H9 (cell line): ENCODE data around the gene UVRAG. TPM values are rescaled to one million over a fixed set of nuclear protein-coding genes. Genes with fewer than 3 reads are reported as not detected.
"Not testable (repeated sequence)": the region's sequence is repeated elsewhere in the genome, so short reads cannot be mapped to it uniquely, and the experiment has no call there.

Experiments
- DNase-seq: peaks from one replicate; pipeline ENCODE4 v3.0.0-alpha.2; 2017
- H2AFZ ChIP-seq: one replicate; pipeline ENCODE4 v1.6.1; 2013; ENCODE audit warnings: mild to moderate bottlenecking, low read length, control low read depth, moderate library complexity
- H2AK5ac ChIP-seq: 2 replicates; pipeline ENCODE4 v1.6.1; 2013; ENCODE audit warnings: low read length, control low read depth, mixed read lengths; ENCODE audit not compliant: insufficient read length
- H2BK120ac ChIP-seq: one replicate; pipeline ENCODE4 v1.6.1; 2013; ENCODE audit warnings: low read depth, mild to moderate bottlenecking, low read length, control low read depth, inconsistent platforms; ENCODE audit not compliant: poor library complexity, severe bottlenecking
- H2BK12ac ChIP-seq: 2 replicates; pipeline ENCODE4 v1.6.1; 2013; ENCODE audit warnings: low read length, control low read depth, mixed read lengths, low read depth; ENCODE audit not compliant: insufficient read length
- H2BK15ac ChIP-seq: 2 replicates; pipeline ENCODE4 v1.6.1; 2013; ENCODE audit warnings: low read depth, low read length, control low read depth
- H2BK20ac ChIP-seq: one replicate; pipeline ENCODE4 v1.6.1; 2013; ENCODE audit warnings: low read depth, mild to moderate bottlenecking, low read length, control low read depth, inconsistent platforms; ENCODE audit not compliant: poor library complexity, severe bottlenecking
- H2BK5ac ChIP-seq: 2 replicates; pipeline ENCODE4 v1.6.1; 2013; ENCODE audit warnings: low read length, control low read depth, mixed read lengths; ENCODE audit not compliant: insufficient read length
- H3K14ac ChIP-seq: 2 replicates; pipeline ENCODE4 v1.6.1; 2013; ENCODE audit warnings: low read length, control low read depth; ENCODE audit not compliant: insufficient read depth
- H3K18ac ChIP-seq: 2 replicates; pipeline ENCODE4 v1.6.1; 2013; ENCODE audit warnings: low read depth, mild to moderate bottlenecking, mixed read lengths, low read length, control low read depth; ENCODE audit not compliant: insufficient read length
- H3K23ac ChIP-seq: 2 replicates; pipeline ENCODE4 v1.6.1; 2013; ENCODE audit warnings: low read length, control low read depth, mixed read lengths, low read depth; ENCODE audit not compliant: insufficient read length
- H3K23me2 ChIP-seq: 2 replicates; pipeline ENCODE4 v1.6.1; 2013; ENCODE audit warnings: low read depth, mild to moderate bottlenecking, mixed read lengths, low read length, control low read depth; ENCODE audit not compliant: insufficient read length, poor library complexity, severe bottlenecking
- H3K27ac ChIP-seq: 2 replicates; pipeline ENCODE4 v1.5.1; 2013; ENCODE audit warnings: low read length, control low read depth, mixed read lengths, low read depth; ENCODE audit not compliant: insufficient read length
- H3K27me3 ChIP-seq: 2 replicates; pipeline ENCODE4 v1.6.1; 2013; ENCODE audit warnings: low read length, control low read depth, inconsistent platforms; ENCODE audit not compliant: insufficient read depth
- H3K4ac ChIP-seq: 2 replicates; pipeline ENCODE4 v1.6.1; 2013; ENCODE audit warnings: low read depth, mild to moderate bottlenecking, control low read depth, inconsistent platforms, low read length, moderate library complexity
- H3K4me1 ChIP-seq: 2 replicates; pipeline ENCODE4 v1.6.1; 2013; ENCODE audit warnings: low read length, control low read depth, inconsistent platforms; ENCODE audit not compliant: insufficient read depth
- H3K4me2 ChIP-seq: 2 replicates; pipeline ENCODE4 v1.6.1; 2013; ENCODE audit warnings: low read length, control low read depth, mixed read lengths; ENCODE audit not compliant: insufficient read length, insufficient read depth
- H3K56ac ChIP-seq: 2 replicates; pipeline ENCODE4 v1.6.1; 2013; ENCODE audit warnings: low read depth, mild to moderate bottlenecking, mixed read lengths, low read length, control low read depth; ENCODE audit not compliant: insufficient read length
- H3K79me1 ChIP-seq: 2 replicates; pipeline ENCODE4 v1.6.1; 2013; ENCODE audit warnings: low read depth, mild to moderate bottlenecking, moderate library complexity, low read length, control low read depth, inconsistent platforms; ENCODE audit not compliant: insufficient read depth, poor library complexity, severe bottlenecking
- H3K79me2 ChIP-seq: 2 replicates; pipeline ENCODE4 v1.6.1; 2013; ENCODE audit warnings: low read length, control low read depth, inconsistent platforms; ENCODE audit not compliant: insufficient read depth
- H3K9ac ChIP-seq: 2 replicates; pipeline ENCODE4 v1.6.1; 2013; ENCODE audit warnings: low read length, control low read depth, mixed read lengths; ENCODE audit not compliant: insufficient read length; ENCODE audit errors: extremely low read depth
- H3K9me3 ChIP-seq: one replicate; pipeline ENCODE4 v1.6.1; 2013; ENCODE audit warnings: low read depth, low read length, inconsistent platforms; ENCODE audit not compliant: control insufficient read depth
- H3T11ph ChIP-seq: one replicate; pipeline ENCODE4 v1.6.1; 2013; ENCODE audit warnings: mild to moderate bottlenecking, low read length, control low read depth, inconsistent platforms
- H4K20me1 ChIP-seq: one replicate; pipeline ENCODE4 v1.6.1; 2013; ENCODE audit not compliant: control insufficient read depth, insufficient read length, insufficient read depth
- H4K5ac ChIP-seq: 2 replicates; pipeline ENCODE4 v1.6.1; 2013; ENCODE audit warnings: low read depth, mild to moderate bottlenecking, mixed read lengths, low read length, control low read depth; ENCODE audit not compliant: insufficient read length
- H4K8ac ChIP-seq: replicated peaks from 2 replicates; pipeline ENCODE4 v1.6.1; 2013; ENCODE audit warnings: low read length, control low read depth, mixed read lengths, low read depth; ENCODE audit not compliant: insufficient read length
- H4K91ac ChIP-seq: 2 replicates; pipeline ENCODE4 v1.6.1; 2013; ENCODE audit warnings: low read depth, mild to moderate bottlenecking, moderate library complexity, mixed read lengths, low read length, control low read depth; ENCODE audit not compliant: insufficient read length
- H3K27ac Mint-ChIP-seq, 3 experiments: 2 replicates in 2 of 3; 3 replicates in 1 of 3; pipeline ENCODE4 v1.8.0; 2020 to 2021; ENCODE audit warnings: mixed read lengths in 3 of 3, mild to moderate bottlenecking in 1 of 3, moderate library complexity in 1 of 3
- H3K27me3 Mint-ChIP-seq: 2 replicates; pipeline ENCODE4 v1.8.0; 2021; ENCODE audit warnings: low read depth, mild to moderate bottlenecking, moderate library complexity, mixed read lengths
- H3K36me3 Mint-ChIP-seq, 3 experiments: 2 replicates in 2 of 3; 3 replicates in 1 of 3; pipeline ENCODE4 v1.8.0; 2020 to 2021; ENCODE audit warnings: low read depth in 3 of 3, mixed read lengths in 3 of 3; ENCODE audit not compliant: insufficient read depth in 1 of 3
- H3K4me1 Mint-ChIP-seq, 2 experiments: 2 replicates each; pipeline ENCODE4 v1.8.0; 2020; ENCODE audit warnings: mixed read lengths in 2 of 2
- H3K4me3 Mint-ChIP-seq, 2 experiments: 2 replicates in 1 of 2; 3 replicates in 1 of 2; pipeline ENCODE4 v1.8.0; 2020 to 2021; ENCODE audit warnings: mild to moderate bottlenecking in 2 of 2, mixed read lengths in 2 of 2, moderate library complexity in 1 of 2
- H3K9me3 Mint-ChIP-seq, 2 experiments: 2 replicates in 1 of 2; 3 replicates in 1 of 2; pipeline ENCODE4 v1.8.0; 2020; ENCODE audit warnings: mild to moderate bottlenecking in 2 of 2, mixed read lengths in 2 of 2, moderate library complexity in 1 of 2
- CTCF ChIP-seq: fragments of 200-600 bp; sonication (generic); conservative IDR thresholded peaks from 3 replicates; pipeline ENCODE4 v1.8.0; 2021; ENCODE audit warnings: antibody characterized with exemption, mild to moderate bottlenecking
- WGBS: extraction: QIAGEN DNeasy Blood & Tissue Kit; methylation state at CpG from one replicate; pipeline ENCODE4 v1.1.7; 2013; ENCODE audit warnings: missing lambda C conversion rate, low lambda C conversion rate, mixed read lengths; ENCODE audit not compliant: insufficient read length; ENCODE audit errors: extremely low coverage; 5-methylcytosine and 5-hydroxymethylcytosine counted together
- total RNA-seq: library from RNA; stranded (reverse); gene quantifications from 2 replicates; pipeline ENCODE4 v1.2.1, GENCODE V29; 2021

UVRAG gene
- total RNA-seq, 1 experiment from 2014 or later, result 18.5 TPM

GRCh38 chr11:75852406-75853017, 37.5 kb downstream of the UVRAG start:
- Mint-ChIP-seq H3K9me3 (no peaks in the 10 kb centered on the region), H3K4me1 (peaks cover 3% of the 10 kb centered on the region in 2 experiments; a peak in 2 of 4 replicates), H3K27ac (no peak overlapping the region), H3K36me3 (peaks cover 0 to 2% (median 0%) of the 10 kb centered on the region in 3 experiments; a peak in 2 of 7 replicates), H3K27me3 (no peaks in the 10 kb centered on the region), H3K4me3 (no peak overlapping the region)
- no peak overlapping the region for H2BK20ac ChIP-seq
- no peak for DNase-seq
- no peak overlapping the region for H3K56ac ChIP-seq
- H3K9ac ChIP-seq, result no peak overlapping the region
- no peaks in the 10 kb centered on the region for H3K4me1 ChIP-seq
- H3K4me2 ChIP-seq, result no peak overlapping the region
- H2AK5ac ChIP-seq, result no peak overlapping the region
- no peak overlapping the region for H2BK12ac ChIP-seq
- H3K9me3 ChIP-seq, result no peaks in the 10 kb centered on the region
- H3K23me2 ChIP-seq, result no peaks in the 10 kb centered on the region
- H4K8ac ChIP-seq, result no peak overlapping the region
- no peak for TF ChIP-seq CTCF
- H3T11ph ChIP-seq, result no peak overlapping the region
- H3K14ac ChIP-seq, result no peak overlapping the region
- H4K20me1 ChIP-seq, result no peaks in the 10 kb centered on the region
- no peak overlapping the region for H3K4ac ChIP-seq
- no peak overlapping the region for H2AFZ ChIP-seq
- H3K18ac ChIP-seq, result no peak overlapping the region
- no peak overlapping the region for H2BK15ac ChIP-seq
- H4K91ac ChIP-seq, result no peak overlapping the region
- H3K27me3 ChIP-seq, result no peaks in the 10 kb centered on the region
- H2BK5ac ChIP-seq, result no peak overlapping the region
- H3K79me1 ChIP-seq, result peaks cover 4% of the 10 kb centered on the region
- H3K27ac ChIP-seq, result no peak overlapping the region
- H2BK120ac ChIP-seq, result no peak overlapping the region
- H3K23ac ChIP-seq, result no peak overlapping the region
- H4K5ac ChIP-seq, result no peak overlapping the region
- peaks cover 2% of the 10 kb centered on the region; the same call in 1 of the 2 replicates for H3K79me2 ChIP-seq
- WGBS, result no CpG with 5 or more reads among the region's 5 CpGs

- H2AK5ac ChIP-seq, H3K23ac ChIP-seq, H3K9ac ChIP-seq, H3K56ac ChIP-seq, H3K79me1 ChIP-seq, H3K4me2 ChIP-seq, H4K5ac ChIP-seq, H3T11ph ChIP-seq, H3K4ac ChIP-seq, H4K91ac ChIP-seq, H3K4me3 Mint-ChIP-seq, DNase-seq, H3K4me1 ChIP-seq, H2BK120ac ChIP-seq, H3K79me2 ChIP-seq, H3K36me3 Mint-ChIP-seq, H2BK20ac ChIP-seq, H2BK5ac ChIP-seq, H3K27me3 ChIP-seq, H3K23me2 ChIP-seq, H3K27me3 Mint-ChIP-seq, H2BK15ac ChIP-seq, H4K8ac ChIP-seq, H3K9me3 ChIP-seq, H3K9me3 Mint-ChIP-seq, H3K14ac ChIP-seq, H3K27ac ChIP-seq, H3K27ac Mint-ChIP-seq, H2AFZ ChIP-seq, H2BK12ac ChIP-seq, H3K4me1 Mint-ChIP-seq, H4K20me1 ChIP-seq, H3K18ac ChIP-seq: not testable (repeated sequence)
- no CpG with 5 or more reads among the region's 4 CpGs for WGBS
Measured at GRCh38 chr11:75853563-75853962, 38.6 kb downstream of the UVRAG start.
